ENCODE data around the gene SLC29A1. TPM values are rescaled to one million over a fixed set of nuclear protein-coding genes. Genes with fewer than 3 reads are reported as not detected.
"Not testable (repeated sequence)": the region's sequence is repeated elsewhere in the genome, so short reads cannot be mapped to it uniquely, and the experiment has no call there.

The SLC29A1 gene
- total and polyA plus RNA-seq, 2 donors (not counting 1 experiment from before 2014, with no cell fraction given): 6.0 to 7.3 TPM

DNA sequence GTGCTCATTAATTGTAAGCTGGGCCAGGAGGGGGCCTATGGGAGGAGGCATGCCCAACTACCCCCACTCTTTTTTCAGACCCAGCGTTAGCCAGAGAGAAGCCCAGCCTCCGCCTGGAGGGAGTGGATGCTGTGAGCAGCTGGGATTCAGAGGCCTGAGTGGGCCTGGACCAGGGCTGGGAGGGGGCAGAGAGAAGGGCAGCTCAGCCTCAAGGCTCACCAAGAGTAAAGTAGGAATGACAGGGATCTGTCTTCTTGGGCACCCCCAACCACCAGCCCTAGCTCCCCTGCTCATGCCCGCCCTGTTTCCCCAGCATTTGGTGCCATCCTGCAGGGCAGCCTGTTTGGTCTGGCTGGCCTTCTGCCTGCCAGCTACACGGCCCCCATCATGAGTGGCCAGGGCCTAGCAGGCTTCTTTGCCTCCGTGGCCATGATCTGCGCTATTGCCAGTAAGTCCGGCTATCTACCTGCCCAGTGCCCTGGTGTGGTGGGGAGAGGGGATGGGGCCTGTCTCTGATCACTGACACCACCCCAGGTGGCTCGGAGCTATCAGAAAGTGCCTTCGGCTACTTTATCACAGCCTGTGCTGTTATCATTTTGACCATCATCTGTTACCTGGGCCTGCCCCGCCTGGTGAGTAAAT lies 6.8 kb downstream of the SLC29A1 start:
- Histone ChIP-seq H4K20me1 (ENCODE audit: control insufficient read depth, insufficient read depth, low read length, poor library complexity, severe bottlenecking) (no peaks in the 10 kb centered on the region), H3K4me1 (ENCODE audit: control insufficient read depth in 2 of 2, insufficient read depth in 2 of 2, low read length in 2 of 2) (no peaks in the 10 kb centered on the region), H3K27ac (ENCODE audit: low read length in 2 of 2) (no peak overlapping the region), H3K9ac (ENCODE audit: low read length) (no peak overlapping the region), H2AFZ (ENCODE audit: insufficient read depth, low read depth, low read length, poor library complexity, severe bottlenecking) (no peak overlapping the region), H3K79me2 (ENCODE audit: control insufficient read depth, insufficient read depth, low read length) (peaks cover 5% of the 10 kb centered on the region), H3K4me2 (replicated peaks; ENCODE audit: low read depth, low read length, poor library complexity, severe bottlenecking) (no peak overlapping the region), H3K9me3 (ENCODE audit: control extremely low read depth in 1 of 3, control insufficient read depth in 2 of 3, insufficient read depth in 1 of 3, low read length in 2 of 3) (no peaks in the 10 kb centered on the region), H3K4me3 (ENCODE audit: control extremely low read depth in 1 of 5, extremely low read depth in 1 of 5, insufficient read depth in 1 of 5, low read depth in 2 of 5, low read length in 4 of 5) (no peak overlapping the region), H3K27me3 (replicated peaks in 1 of 4; ENCODE audit: control extremely low read depth in 1 of 4, control insufficient read depth in 3 of 4, insufficient read depth in 4 of 4, low read length in 3 of 4) (no peaks in the 10 kb centered on the region), H3K36me3 (replicated peaks in 1 of 2; ENCODE audit: control extremely low read depth in 1 of 2, control insufficient read depth in 1 of 2, extremely low read depth in 1 of 2, insufficient read depth in 2 of 2, low read length in 1 of 2) (no peaks in the 10 kb centered on the region)
- H3K27ac Mint-ChIP-seq: no peak overlapping the region
- ChIA-PET CTCF (interaction anchor here (0.8 to 1.4 kb wide), 5 partner anchors 11 to 61 kb away, joined by 3 to 6 read pairs (median 3); no protein-coding TSS in a partner anchor), POLR2A (no interaction called here)
- intact Hi-C loops (cut with micrococcal nuclease): no loop called here
- ATAC-seq (ENCODE audit: low read depth) (no peak), DNase-seq (no peak)
- H3K27me3 Mint-ChIP-seq: no peaks in the 10 kb centered on the region
- H3K9me3 Mint-ChIP-seq (ENCODE audit: insufficient read depth): no peaks in the 10 kb centered on the region
- TF ChIP-seq, protein P1, sequence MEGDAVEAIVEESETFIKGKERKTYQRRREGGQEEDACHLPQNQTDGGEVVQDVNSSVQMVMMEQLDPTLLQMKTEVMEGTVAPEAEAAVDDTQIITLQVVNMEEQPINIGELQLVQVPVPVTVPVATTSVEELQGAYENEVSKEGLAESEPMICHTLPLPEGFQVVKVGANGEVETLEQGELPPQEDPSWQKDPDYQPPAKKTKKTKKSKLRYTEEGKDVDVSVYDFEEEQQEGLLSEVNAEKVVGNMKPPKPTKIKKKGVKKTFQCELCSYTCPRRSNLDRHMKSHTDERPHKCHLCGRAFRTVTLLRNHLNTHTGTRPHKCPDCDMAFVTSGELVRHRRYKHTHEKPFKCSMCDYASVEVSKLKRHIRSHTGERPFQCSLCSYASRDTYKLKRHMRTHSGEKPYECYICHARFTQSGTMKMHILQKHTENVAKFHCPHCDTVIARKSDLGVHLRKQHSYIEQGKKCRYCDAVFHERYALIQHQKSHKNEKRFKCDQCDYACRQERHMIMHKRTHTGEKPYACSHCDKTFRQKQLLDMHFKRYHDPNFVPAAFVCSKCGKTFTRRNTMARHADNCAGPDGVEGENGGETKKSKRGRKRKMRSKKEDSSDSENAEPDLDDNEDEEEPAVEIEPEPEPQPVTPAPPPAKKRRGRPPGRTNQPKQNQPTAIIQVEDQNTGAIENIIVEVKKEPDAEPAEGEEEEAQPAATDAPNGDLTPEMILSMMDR (IDR thresholded peaks at IDR 0.05): no peak
- no peak for TF ChIP-seq EZH2 (IDR thresholded peaks at IDR 0.05; ENCODE audit: borderline replicate concordance, insufficient read depth, low read depth, low read length, poor library complexity, severe bottlenecking)
- 99% methylated on average over 5 of the region's 10 CpGs for WGBS (ENCODE audit: insufficient coverage)
- H3K4me3 Mint-ChIP-seq: no peak overlapping the region
- H3K4me1 Mint-ChIP-seq: no peaks in the 10 kb centered on the region

DNA sequence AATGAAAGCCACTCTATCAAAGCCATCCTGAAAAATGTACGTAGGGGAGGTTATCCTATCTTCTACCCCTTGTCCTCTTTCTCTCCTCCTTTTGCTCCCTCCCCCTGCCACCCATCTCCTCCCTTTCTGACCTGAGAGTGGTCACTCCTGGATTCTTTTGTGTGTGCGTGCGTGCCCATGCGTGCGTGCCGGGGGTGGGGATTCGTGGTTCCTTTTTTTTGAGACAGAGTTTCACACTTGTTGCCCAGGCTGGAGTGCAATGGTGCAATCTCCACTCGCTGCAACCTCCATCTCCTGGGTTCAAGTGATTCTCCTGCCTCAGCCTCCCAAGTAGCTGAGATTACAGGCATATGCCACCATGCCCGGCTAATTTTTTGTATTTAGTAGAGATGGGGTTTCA lies 8.0 kb downstream of the SLC29A1 start:
- H3K9ac ChIP-seq (ENCODE audit: low read length); H3K4me3 Mint-ChIP-seq; H2AFZ ChIP-seq (ENCODE audit: insufficient read depth, low read depth, low read length, poor library complexity, severe bottlenecking); DNase-seq; H3K27me3 ChIP-seq (replicated peaks in 1 of 4; ENCODE audit: control extremely low read depth in 1 of 4, control insufficient read depth in 3 of 4, insufficient read depth in 4 of 4, low read length in 3 of 4); POLR2A ChIA-PET; intact Hi-C loops (cut with micrococcal nuclease); H3K4me1 ChIP-seq (ENCODE audit: control insufficient read depth in 2 of 2, insufficient read depth in 2 of 2, low read length in 2 of 2); H3K36me3 ChIP-seq (replicated peaks in 1 of 2; ENCODE audit: control extremely low read depth in 1 of 2, control insufficient read depth in 1 of 2, extremely low read depth in 1 of 2, insufficient read depth in 2 of 2, low read length in 1 of 2); H3K4me2 ChIP-seq (replicated peaks; ENCODE audit: low read depth, low read length, poor library complexity, severe bottlenecking); H3K4me3 ChIP-seq (ENCODE audit: control extremely low read depth in 1 of 5, extremely low read depth in 1 of 5, insufficient read depth in 1 of 5, low read depth in 2 of 5, low read length in 4 of 5); H3K4me1 Mint-ChIP-seq; ATAC-seq (ENCODE audit: low read depth); H3K9me3 ChIP-seq (ENCODE audit: control extremely low read depth in 1 of 3, control insufficient read depth in 2 of 3, insufficient read depth in 1 of 3, low read length in 2 of 3); H3K27ac Mint-ChIP-seq; H3K27me3 Mint-ChIP-seq; H4K20me1 ChIP-seq (ENCODE audit: control insufficient read depth, insufficient read depth, low read length, poor library complexity, severe bottlenecking); H3K9me3 Mint-ChIP-seq (ENCODE audit: insufficient read depth); H3K79me2 ChIP-seq (ENCODE audit: control insufficient read depth, insufficient read depth, low read length); H3K27ac ChIP-seq (ENCODE audit: low read length in 2 of 2): not testable (repeated sequence)
- no CpG with 5 or more reads among the region's 9 CpGs for WGBS (ENCODE audit: insufficient coverage)
- CTCF ChIA-PET: interaction anchor here (1.3 kb wide), 1 partner anchor 14 kb away, joined by 3 read pairs; no protein-coding TSS in a partner anchor
